Loucy (cell line): ENCODE measurements around the gene PRPH.

Experiments
- H2AFZ ChIP-seq: fragments of 200-600 bp; sonication (generic); 2 replicates; pipeline ENCODE4 v1.6.0; 2016; ENCODE audit warnings: antibody characterized with exemption, mild to moderate bottlenecking, low read length, moderate library complexity
- H3F3A ChIP-seq: fragments of 200-600 bp; 2 replicates; pipeline ENCODE4 v1.6.0; 2016; ENCODE audit warnings: antibody characterized with exemption, low read depth, mild to moderate bottlenecking
- H3K27me3 ChIP-seq: fragments of 200-600 bp; sonication (generic); 2 replicates; pipeline ENCODE4 v1.6.1; 2014; ENCODE audit warnings: low read length, mild to moderate bottlenecking; ENCODE audit not compliant: insufficient read depth, poor library complexity, severe bottlenecking
- H3K36me3 ChIP-seq: fragments of 200-600 bp; sonication (generic); 2 replicates; pipeline ENCODE4 v1.6.1; 2016; ENCODE audit warnings: low read length; ENCODE audit not compliant: insufficient read depth
- H3K4me1 ChIP-seq: fragments of 200-600 bp; sonication (generic); 2 replicates; pipeline ENCODE4 v1.5.1; 2014; ENCODE audit warnings: low read length, mild to moderate bottlenecking; ENCODE audit not compliant: insufficient read depth, poor library complexity, severe bottlenecking
- H3K4me2 ChIP-seq: fragments of 200-600 bp; sonication (generic); 2 replicates; pipeline ENCODE4 v1.6.0; 2014; ENCODE audit warnings: antibody characterized with exemption, low read length, low read depth, mild to moderate bottlenecking; ENCODE audit not compliant: poor library complexity, severe bottlenecking
- H3K4me3 ChIP-seq: fragments of 200-600 bp; sonication (generic); 2 replicates; pipeline ENCODE4 v1.5.1; 2014; ENCODE audit warnings: low read length, mild to moderate bottlenecking, mixed read lengths; ENCODE audit not compliant: poor library complexity, severe bottlenecking
- H3K79me2 ChIP-seq: fragments of 200-600 bp; sonication (generic); 2 replicates; pipeline ENCODE4 v1.6.1; 2014; ENCODE audit warnings: low read length; ENCODE audit not compliant: insufficient read depth
- H3K9ac ChIP-seq: fragments of 200-600 bp; sonication (generic); 2 replicates; pipeline ENCODE4 v1.6.0; 2014; ENCODE audit warnings: mild to moderate bottlenecking, low read depth, low read length, moderate library complexity; ENCODE audit not compliant: poor library complexity, severe bottlenecking
- H3K9me2 ChIP-seq: fragments of 200-600 bp; sonication (generic); replicated peaks from 2 replicates; pipeline ENCODE4 v1.6.1; 2016; ENCODE audit warnings: low read depth, low read length, mixed read lengths
- H3K9me3 ChIP-seq: fragments of 200-600 bp; sonication (generic); 2 replicates; pipeline ENCODE4 v1.6.1; 2014; ENCODE audit warnings: mild to moderate bottlenecking, antibody characterized with exemption, low read length, low read depth; ENCODE audit not compliant: insufficient read depth
- H4K20me1 ChIP-seq: fragments of 200-600 bp; sonication (generic); 2 replicates; pipeline ENCODE4 v1.6.0; 2014; ENCODE audit warnings: antibody characterized with exemption, low read length, mild to moderate bottlenecking; ENCODE audit not compliant: insufficient read depth, poor library complexity, severe bottlenecking
- EZH2phosphoT487 ChIP-seq: fragments of 200-600 bp; IDR thresholded peaks from 2 replicates; pipeline ENCODE4 v1.6.1; 2018; ENCODE audit warnings: antibody characterized with exemption, mild to moderate bottlenecking, moderate library complexity, borderline replicate concordance
- TF ChIP-seq, protein P1 (sequence below): fragments of 200-600 bp; sonication (generic); conservative IDR thresholded peaks from 2 replicates; pipeline ENCODE4 v1.5.1; 2014; ENCODE audit warnings: mild to moderate bottlenecking, antibody characterized with exemption, low read length

The PRPH gene

DNA sequence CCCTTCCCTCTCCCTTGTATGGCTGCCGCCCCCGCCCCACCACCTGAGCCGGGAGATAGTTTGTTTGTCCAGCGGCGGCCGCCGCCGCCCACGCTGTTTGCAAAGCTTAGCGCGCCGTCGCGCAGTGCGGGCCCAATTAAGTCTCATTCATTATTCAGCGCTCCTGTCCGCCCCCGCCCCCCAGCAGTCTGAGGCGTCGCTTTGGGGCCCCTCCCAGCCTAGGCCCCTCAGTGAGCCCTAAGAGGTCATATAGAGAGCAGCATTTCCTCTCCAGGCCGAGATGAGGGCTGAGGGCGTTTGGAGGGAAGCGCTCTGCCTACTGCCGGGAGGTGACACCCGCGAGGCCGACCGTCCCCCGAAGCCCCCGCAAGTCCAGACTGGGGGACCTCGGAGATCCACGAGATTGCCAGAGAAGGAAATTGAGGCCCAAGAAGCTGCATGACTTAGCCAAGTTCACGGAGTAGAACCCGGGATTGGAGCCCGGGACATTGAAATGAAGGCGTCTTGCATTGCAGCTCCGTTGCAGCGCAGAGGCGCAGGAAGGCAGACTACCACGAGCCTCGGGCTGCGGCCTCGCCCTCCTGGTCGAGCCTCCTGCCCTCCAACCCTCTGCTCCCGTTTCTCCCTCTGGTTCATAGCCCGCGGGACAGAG is 51.8 kb downstream of the PRPH start, which contains the start of gene DNAJC22:
Gene DNAJC22 (plus strand): TSS at position 230 of the 652 bp plus-strand sequence. CDS start 1,985 bp downstream, outside the sequence.
- Histone ChIP-seq H2AFZ (peak within 1 kb of the TSS; percentile 89), H3K4me1 (peaks cover 5% of the 10 kb centered on the region), H3K9me2 (no peaks in the 10 kb centered on the region), H3K79me2 (no peaks in the 10 kb centered on the region), H4K20me1 (no peaks in the 10 kb centered on the region), H3K4me3 (peak within 1 kb of the TSS; percentile 60), H3K36me3 (no peaks in the 10 kb centered on the region), H3K9me3 (no peaks in the 10 kb centered on the region), H3F3A (no peaks in the 10 kb centered on the region), H3K27me3 (no peaks in the 10 kb centered on the region), H3K9ac (peak within 1 kb of the TSS; percentile 48), H3K4me2 (peak within 1 kb of the TSS; percentile 66)
- TF ChIP-seq, protein P1, sequence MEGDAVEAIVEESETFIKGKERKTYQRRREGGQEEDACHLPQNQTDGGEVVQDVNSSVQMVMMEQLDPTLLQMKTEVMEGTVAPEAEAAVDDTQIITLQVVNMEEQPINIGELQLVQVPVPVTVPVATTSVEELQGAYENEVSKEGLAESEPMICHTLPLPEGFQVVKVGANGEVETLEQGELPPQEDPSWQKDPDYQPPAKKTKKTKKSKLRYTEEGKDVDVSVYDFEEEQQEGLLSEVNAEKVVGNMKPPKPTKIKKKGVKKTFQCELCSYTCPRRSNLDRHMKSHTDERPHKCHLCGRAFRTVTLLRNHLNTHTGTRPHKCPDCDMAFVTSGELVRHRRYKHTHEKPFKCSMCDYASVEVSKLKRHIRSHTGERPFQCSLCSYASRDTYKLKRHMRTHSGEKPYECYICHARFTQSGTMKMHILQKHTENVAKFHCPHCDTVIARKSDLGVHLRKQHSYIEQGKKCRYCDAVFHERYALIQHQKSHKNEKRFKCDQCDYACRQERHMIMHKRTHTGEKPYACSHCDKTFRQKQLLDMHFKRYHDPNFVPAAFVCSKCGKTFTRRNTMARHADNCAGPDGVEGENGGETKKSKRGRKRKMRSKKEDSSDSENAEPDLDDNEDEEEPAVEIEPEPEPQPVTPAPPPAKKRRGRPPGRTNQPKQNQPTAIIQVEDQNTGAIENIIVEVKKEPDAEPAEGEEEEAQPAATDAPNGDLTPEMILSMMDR: no peak
- no peak for TF ChIP-seq EZH2phosphoT487

DNA sequence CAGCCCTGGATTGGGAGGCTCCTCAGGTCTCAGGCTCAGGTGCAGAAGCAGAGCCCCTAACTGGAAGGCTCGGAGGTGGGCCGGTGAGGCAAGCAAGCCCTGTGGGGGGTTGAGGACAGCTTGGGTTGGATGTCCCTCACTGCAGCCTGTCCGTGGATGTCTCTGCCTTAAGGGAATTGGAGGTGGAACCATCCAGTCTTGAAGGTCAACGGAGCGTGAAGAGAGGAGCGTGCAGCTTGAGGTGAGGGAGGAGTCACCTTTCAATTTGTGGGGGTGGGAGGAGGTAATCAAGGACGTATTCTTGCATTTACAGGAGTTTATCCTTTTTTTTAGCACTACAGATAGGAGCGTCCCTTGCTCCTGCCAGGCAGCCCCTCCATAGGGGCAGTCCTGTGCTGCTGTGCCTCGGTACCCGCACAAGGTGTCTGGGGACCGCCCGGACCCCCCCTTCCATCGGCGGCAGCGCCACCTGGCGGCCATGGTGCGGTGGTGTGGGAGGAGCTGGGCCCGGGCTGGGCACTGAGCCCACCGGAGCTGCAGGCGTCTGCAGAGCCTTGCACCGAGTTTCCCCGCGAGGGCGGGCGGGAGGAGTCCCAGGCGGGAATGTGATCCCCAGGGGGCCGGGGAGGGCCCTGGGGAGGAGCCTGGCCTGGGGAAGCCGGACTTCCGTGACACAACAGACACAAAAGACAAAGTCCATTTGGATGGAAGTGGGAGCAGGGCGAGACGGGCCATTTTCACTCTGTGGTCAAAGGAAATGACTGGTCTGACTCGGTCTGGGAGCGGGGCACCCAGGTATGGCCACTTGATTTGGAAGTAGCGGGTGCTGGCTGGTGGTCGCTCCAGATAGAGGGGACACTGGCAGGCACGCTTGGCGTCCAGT is 52.6 kb downstream of the PRPH start:
- H3K4me1 ChIP-seq: peaks cover 5% of the 10 kb centered on the region
- no peaks in the 10 kb centered on the region for H3K79me2 ChIP-seq
- H3K4me3 ChIP-seq: peak overlapping the region; percentile 60
- H3K9ac ChIP-seq: peak overlapping the region; percentile 48
- no peaks in the 10 kb centered on the region for H4K20me1 ChIP-seq
- H3K9me3 ChIP-seq: no peaks in the 10 kb centered on the region
- peak overlapping the region; percentile 66 for H3K4me2 ChIP-seq
- no peaks in the 10 kb centered on the region for H3K27me3 ChIP-seq
- peak overlapping the region; percentile 89 for H2AFZ ChIP-seq
- no peaks in the 10 kb centered on the region for H3K36me3 ChIP-seq
- TF ChIP-seq, protein P1: peak; percentile 91
- TF ChIP-seq EZH2phosphoT487: no peak
- H3F3A ChIP-seq: no peaks in the 10 kb centered on the region
- no peaks in the 10 kb centered on the region for H3K9me2 ChIP-seq
